ENCODE data around the gene SLFN14.
"Not testable (repeated sequence)": the region's sequence is repeated elsewhere in the genome, so short reads cannot be mapped to it uniquely, and the experiment has no call there.

The SLFN14 gene

GRCh38 chr17:35535406-35535805, 25.2 kb downstream of the SLFN14 start:
- H2AK5ac ChIP-seq (ENCODE audit: low read length); H3K4me1 ChIP-seq (ENCODE audit: control insufficient read depth in 1 of 2, insufficient read depth in 2 of 2, low read length in 2 of 2); H4K12ac ChIP-seq (ENCODE audit: low read depth, low read length); H2BK5ac ChIP-seq (ENCODE audit: low read depth, low read length, poor library complexity); H2BK12ac ChIP-seq (ENCODE audit: low read length); H2AFZ ChIP-seq (ENCODE audit: insufficient read depth, low read length, poor library complexity); H2BK120ac ChIP-seq (ENCODE audit: insufficient read depth, low read length, poor library complexity); H3K23ac ChIP-seq (ENCODE audit: low read length); H3K27me3 ChIP-seq (ENCODE audit: insufficient read depth, low read length); H3K79me2 ChIP-seq (ENCODE audit: control insufficient read depth, insufficient read depth, low read length, poor library complexity); H3K9ac ChIP-seq (ENCODE audit: low read length); H3K14ac ChIP-seq (ENCODE audit: low read length); H4K8ac ChIP-seq (ENCODE audit: low read depth, low read length); H3K18ac ChIP-seq (ENCODE audit: low read length); H3K4me2 ChIP-seq (ENCODE audit: low read length); H3K36me3 ChIP-seq (ENCODE audit: control insufficient read depth in 1 of 2, insufficient read depth in 2 of 2, low read length in 2 of 2); H3K9me3 ChIP-seq (ENCODE audit: insufficient read depth, low read depth, low read length); H4K91ac ChIP-seq (ENCODE audit: low read depth, low read length); H3K4ac ChIP-seq (ENCODE audit: low read depth, low read length); H3K79me1 ChIP-seq (ENCODE audit: low read length); H3K27ac ChIP-seq (ENCODE audit: low read depth, low read length); DNase-seq; H3K4me3 ChIP-seq (ENCODE audit: low read depth, low read length): not testable (repeated sequence)
- WGBS (ENCODE audit: extremely low coverage, insufficient coverage, insufficient read length) = no CpG with 5 or more reads among the region's 9 CpGs

- Histone ChIP-seq H3K27me3 (ENCODE audit: insufficient read depth, low read length) (no peaks in the 10 kb centered on the region), H3K36me3 (ENCODE audit: control insufficient read depth in 1 of 2, insufficient read depth in 2 of 2, low read length in 2 of 2) (no peaks in the 10 kb centered on the region), H3K4me3 (ENCODE audit: low read depth, low read length) (no peak overlapping the region), H3K9ac (ENCODE audit: low read length) (no peak overlapping the region), H3K14ac (ENCODE audit: low read length) (no peak overlapping the region), H3K4me1 (ENCODE audit: control insufficient read depth in 1 of 2, insufficient read depth in 2 of 2, low read length in 2 of 2) (no peaks in the 10 kb centered on the region), H2BK5ac (ENCODE audit: low read depth, low read length, poor library complexity) (no peak overlapping the region), H2BK120ac (ENCODE audit: insufficient read depth, low read length, poor library complexity) (no peak overlapping the region), H2AFZ (ENCODE audit: insufficient read depth, low read length, poor library complexity) (no peak overlapping the region), H3K23ac (ENCODE audit: low read length) (no peak overlapping the region), H2BK12ac (ENCODE audit: low read length) (no peak overlapping the region), H3K27ac (ENCODE audit: low read depth, low read length) (no peak overlapping the region), H3K4me2 (ENCODE audit: low read length) (no peak overlapping the region), H3K9me3 (ENCODE audit: insufficient read depth, low read depth, low read length) (no peaks in the 10 kb centered on the region), H4K91ac (ENCODE audit: low read depth, low read length) (no peak overlapping the region), H4K12ac (ENCODE audit: low read depth, low read length) (no peak overlapping the region), H3K4ac (ENCODE audit: low read depth, low read length) (no peak overlapping the region), H4K8ac (ENCODE audit: low read depth, low read length) (no peak overlapping the region), H2AK5ac (ENCODE audit: low read length) (no peak overlapping the region), H3K79me1 (ENCODE audit: low read length) (no peaks in the 10 kb centered on the region), H3K79me2 (ENCODE audit: control insufficient read depth, insufficient read depth, low read length, poor library complexity) (no peaks in the 10 kb centered on the region), H3K18ac (ENCODE audit: low read length) (no peak overlapping the region)
- WGBS (ENCODE audit: extremely low coverage, insufficient coverage, insufficient read length) = no CpG with 5 or more reads among the region's 3 CpGs
- DNase-seq = no peak
These were observed 26.0 kb downstream of the SLFN14 start for GRCh38 chr17:35534576-35535093.

- Histone ChIP-seq H3K79me2 (ENCODE audit: control insufficient read depth, insufficient read depth, low read length, poor library complexity) (no peaks in the 10 kb centered on the region), H2BK12ac (ENCODE audit: low read length) (no peak overlapping the region), H3K27ac (ENCODE audit: low read depth, low read length) (no peak overlapping the region), H3K18ac (ENCODE audit: low read length) (no peak overlapping the region), H4K8ac (ENCODE audit: low read depth, low read length) (no peak overlapping the region), H3K9ac (ENCODE audit: low read length) (no peak overlapping the region), H3K4me1 (ENCODE audit: control insufficient read depth in 1 of 2, insufficient read depth in 2 of 2, low read length in 2 of 2) (no peaks in the 10 kb centered on the region), H3K23ac (ENCODE audit: low read length) (no peak overlapping the region), H4K12ac (ENCODE audit: low read depth, low read length) (no peak overlapping the region), H2AFZ (ENCODE audit: insufficient read depth, low read length, poor library complexity) (no peak overlapping the region), H3K4me3 (ENCODE audit: low read depth, low read length) (no peak overlapping the region), H2BK120ac (ENCODE audit: insufficient read depth, low read length, poor library complexity) (no peak overlapping the region), H4K91ac (ENCODE audit: low read depth, low read length) (no peak overlapping the region), H2BK5ac (ENCODE audit: low read depth, low read length, poor library complexity) (no peak overlapping the region), H3K9me3 (ENCODE audit: insufficient read depth, low read depth, low read length) (no peaks in the 10 kb centered on the region), H3K36me3 (ENCODE audit: control insufficient read depth in 1 of 2, insufficient read depth in 2 of 2, low read length in 2 of 2) (no peaks in the 10 kb centered on the region), H2AK5ac (ENCODE audit: low read length) (no peak overlapping the region), H3K4me2 (ENCODE audit: low read length) (no peak overlapping the region), H3K4ac (ENCODE audit: low read depth, low read length) (no peak overlapping the region), H3K27me3 (ENCODE audit: insufficient read depth, low read length) (no peaks in the 10 kb centered on the region), H3K79me1 (ENCODE audit: low read length) (no peaks in the 10 kb centered on the region), H3K14ac (ENCODE audit: low read length) (no peak overlapping the region)
- WGBS (ENCODE audit: extremely low coverage, insufficient coverage, insufficient read length) = no CpG with 5 or more reads among the region's 1 CpG
- DNase-seq = no peak
These were observed 29.5 kb downstream of the SLFN14 start for GRCh38 chr17:35531160-35531559.

GRCh38 chr17:35529866-35530265, 30.8 kb downstream of the SLFN14 start:
- Histone ChIP-seq H3K79me1 (ENCODE audit: low read length) (no peaks in the 10 kb centered on the region), H3K14ac (ENCODE audit: low read length) (no peak overlapping the region), H4K8ac (ENCODE audit: low read depth, low read length) (no peak overlapping the region), H3K9ac (ENCODE audit: low read length) (no peak overlapping the region), H3K9me3 (ENCODE audit: insufficient read depth, low read depth, low read length) (no peaks in the 10 kb centered on the region), H3K4me3 (ENCODE audit: low read depth, low read length) (no peak overlapping the region), H3K27me3 (ENCODE audit: insufficient read depth, low read length) (no peaks in the 10 kb centered on the region), H3K27ac (ENCODE audit: low read depth, low read length) (no peak overlapping the region), H3K4ac (ENCODE audit: low read depth, low read length) (no peak overlapping the region), H4K91ac (ENCODE audit: low read depth, low read length) (no peak overlapping the region), H3K4me2 (ENCODE audit: low read length) (no peak overlapping the region), H3K18ac (ENCODE audit: low read length) (no peak overlapping the region), H4K12ac (ENCODE audit: low read depth, low read length) (no peak overlapping the region), H2AK5ac (ENCODE audit: low read length) (no peak overlapping the region), H2BK12ac (ENCODE audit: low read length) (no peak overlapping the region), H3K23ac (ENCODE audit: low read length) (no peak overlapping the region), H3K36me3 (ENCODE audit: control insufficient read depth in 1 of 2, insufficient read depth in 2 of 2, low read length in 2 of 2) (no peaks in the 10 kb centered on the region), H3K79me2 (ENCODE audit: control insufficient read depth, insufficient read depth, low read length, poor library complexity) (no peaks in the 10 kb centered on the region), H2BK120ac (ENCODE audit: insufficient read depth, low read length, poor library complexity) (no peak overlapping the region), H3K4me1 (ENCODE audit: control insufficient read depth in 1 of 2, insufficient read depth in 2 of 2, low read length in 2 of 2) (no peaks in the 10 kb centered on the region), H2BK5ac (ENCODE audit: low read depth, low read length, poor library complexity) (no peak overlapping the region), H2AFZ (ENCODE audit: insufficient read depth, low read length, poor library complexity) (no peak overlapping the region)
- DNase-seq = no peak
- 100% methylated on average over 2 of the region's 8 CpGs for WGBS (ENCODE audit: extremely low coverage, insufficient coverage, insufficient read length)

All from trophoblast cell (in vitro differentiated cells and primary cell).